ENCODE measurements around the gene ITGA2. TPM values are rescaled to one million over a fixed set of nuclear protein-coding genes. Genes with fewer than 3 reads are reported as not detected.

ITGA2 gene
- total RNA-seq: 30.0 and 65.6 TPM in 2 replicates

GRCh38 chr5:52989025-52989780, at the start of gene ITGA2:
Gene ITGA2 (plus strand): TSS chr5:52989352. CDS start chr5:52989469, 117 bp downstream.

GRCh38 chr5:53109443-53110127, 120.4 kb downstream of the ITGA2 start, which contains the start of gene MOCS2:
Gene MOCS2 (minus strand): TSS chr5:53109757. CDS start chr5:53107174, 2,583 bp downstream.

Other genes starting within 250 kb of the ITGA2 start
- gene ITGA1, start 201.4 kb upstream of the ITGA2 start, total RNA-seq: 15.4 and 80.5 TPM in 2 replicates
- 21.7 and 29.1 TPM in 2 replicates for gene PELO, start 201.4 kb upstream of the ITGA2 start, total RNA-seq
- gene MOCS2, start 120.4 kb downstream of the ITGA2 start, total RNA-seq: 14.2 and 18.6 TPM in 2 replicates

Measured in bladder microvascular endothelial cell (primary cell).